ENCODE data around the gene PAX3. TPM values are rescaled to one million over a fixed set of nuclear protein-coding genes. Genes with fewer than 3 reads are reported as not detected.

Gene PAX3
- total RNA-seq, 2 donors from 2014 or later = not detected

DNA sequence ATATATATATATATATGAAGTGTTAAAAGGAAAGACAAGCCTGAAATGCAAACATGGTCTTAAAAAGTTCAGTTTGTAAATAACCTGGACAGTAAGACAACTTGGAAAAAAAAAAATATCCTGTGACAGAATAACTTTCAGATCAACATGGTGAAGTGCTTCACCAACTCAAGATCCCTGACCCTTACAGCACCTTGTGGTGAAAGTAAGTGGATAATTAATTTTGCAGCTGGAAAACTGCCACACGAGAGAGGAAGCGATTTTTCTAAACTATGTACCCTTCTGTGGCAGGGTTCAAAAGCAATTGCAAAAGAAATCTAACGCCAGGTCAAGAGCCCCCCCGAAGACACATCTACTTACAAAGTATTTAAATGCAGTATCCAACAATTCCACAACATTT is 95.8 kb downstream of the PAX3 start:
- H3K9ac ChIP-seq (ENCODE audit: extremely low read depth, low read length, poor library complexity, severe bottlenecking) = no peak overlapping the region
- TF ChIP-seq, protein P1, sequence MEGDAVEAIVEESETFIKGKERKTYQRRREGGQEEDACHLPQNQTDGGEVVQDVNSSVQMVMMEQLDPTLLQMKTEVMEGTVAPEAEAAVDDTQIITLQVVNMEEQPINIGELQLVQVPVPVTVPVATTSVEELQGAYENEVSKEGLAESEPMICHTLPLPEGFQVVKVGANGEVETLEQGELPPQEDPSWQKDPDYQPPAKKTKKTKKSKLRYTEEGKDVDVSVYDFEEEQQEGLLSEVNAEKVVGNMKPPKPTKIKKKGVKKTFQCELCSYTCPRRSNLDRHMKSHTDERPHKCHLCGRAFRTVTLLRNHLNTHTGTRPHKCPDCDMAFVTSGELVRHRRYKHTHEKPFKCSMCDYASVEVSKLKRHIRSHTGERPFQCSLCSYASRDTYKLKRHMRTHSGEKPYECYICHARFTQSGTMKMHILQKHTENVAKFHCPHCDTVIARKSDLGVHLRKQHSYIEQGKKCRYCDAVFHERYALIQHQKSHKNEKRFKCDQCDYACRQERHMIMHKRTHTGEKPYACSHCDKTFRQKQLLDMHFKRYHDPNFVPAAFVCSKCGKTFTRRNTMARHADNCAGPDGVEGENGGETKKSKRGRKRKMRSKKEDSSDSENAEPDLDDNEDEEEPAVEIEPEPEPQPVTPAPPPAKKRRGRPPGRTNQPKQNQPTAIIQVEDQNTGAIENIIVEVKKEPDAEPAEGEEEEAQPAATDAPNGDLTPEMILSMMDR (conservative IDR thresholded peaks at IDR 0.05) = no peak
- no peaks in the 10 kb centered on the region for H3K36me3 ChIP-seq (ENCODE audit: control insufficient read depth, insufficient read depth, low read length)
- no peak overlapping the region for H3K27ac ChIP-seq (ENCODE audit: low read depth, low read length)
- Mint-ChIP-seq H3K9me3 (no peaks in the 10 kb centered on the region), H3K27ac (no peak overlapping the region), H3K4me1 (no peaks in the 10 kb centered on the region), H3K4me3 (no peak overlapping the region), H3K36me3 (ENCODE audit: low read depth) (no peaks in the 10 kb centered on the region), H3K27me3 (ENCODE audit: insufficient read depth) (peaks cover 4% of the 10 kb centered on the region)
- no peak for DNase-seq
- H3K27me3 ChIP-seq (ENCODE audit: control insufficient read depth, insufficient read depth, low read length, poor library complexity, severe bottlenecking) = peaks cover 41% of the 10 kb centered on the region
- H3K9me3 ChIP-seq (ENCODE audit: control insufficient read depth, low read length) = no peaks in the 10 kb centered on the region
- H3K4me1 ChIP-seq (ENCODE audit: control insufficient read depth, insufficient read depth, low read length) = no peaks in the 10 kb centered on the region
- H3K4me3 ChIP-seq (ENCODE audit: low read length) = no peak overlapping the region
- 90 to 100% methylated on average over 1 to 4 of the region's 4 CpGs for WGBS, 2 experiments (ENCODE audit: insufficient coverage in 1 of 2, insufficient read length in 1 of 2)

GRCh38 chr2:222196159-222196558 is 102.6 kb downstream of the PAX3 start:
- DNase-seq = no peak
- H3K9me3 ChIP-seq (ENCODE audit: control insufficient read depth, low read length) = no peaks in the 10 kb centered on the region
- Mint-ChIP-seq H3K36me3 (ENCODE audit: low read depth) (no peaks in the 10 kb centered on the region), H3K4me1 (peaks cover 9% of the 10 kb centered on the region), H3K9me3 (no peaks in the 10 kb centered on the region), H3K4me3 (no peak overlapping the region), H3K27ac (no peak overlapping the region), H3K27me3 (ENCODE audit: insufficient read depth) (peaks cover 16% of the 10 kb centered on the region)
- WGBS, 2 experiments (ENCODE audit: insufficient coverage in 1 of 2, insufficient read length in 1 of 2) = 40 to 84% methylated on average over 2 to 7 of the region's 7 CpGs
- no peaks in the 10 kb centered on the region for H3K4me1 ChIP-seq (ENCODE audit: control insufficient read depth, insufficient read depth, low read length)
- no peaks in the 10 kb centered on the region for H3K36me3 ChIP-seq (ENCODE audit: control insufficient read depth, insufficient read depth, low read length)
- H3K27ac ChIP-seq (ENCODE audit: low read depth, low read length) = no peak overlapping the region
- H3K9ac ChIP-seq (ENCODE audit: extremely low read depth, low read length, poor library complexity, severe bottlenecking) = no peak overlapping the region
- H3K27me3 ChIP-seq (ENCODE audit: control insufficient read depth, insufficient read depth, low read length, poor library complexity, severe bottlenecking) = peaks cover 85% of the 10 kb centered on the region
- TF ChIP-seq, protein P1 (conservative IDR thresholded peaks at IDR 0.05) = no peak
- no peak overlapping the region for H3K4me3 ChIP-seq (ENCODE audit: low read length)

DNA sequence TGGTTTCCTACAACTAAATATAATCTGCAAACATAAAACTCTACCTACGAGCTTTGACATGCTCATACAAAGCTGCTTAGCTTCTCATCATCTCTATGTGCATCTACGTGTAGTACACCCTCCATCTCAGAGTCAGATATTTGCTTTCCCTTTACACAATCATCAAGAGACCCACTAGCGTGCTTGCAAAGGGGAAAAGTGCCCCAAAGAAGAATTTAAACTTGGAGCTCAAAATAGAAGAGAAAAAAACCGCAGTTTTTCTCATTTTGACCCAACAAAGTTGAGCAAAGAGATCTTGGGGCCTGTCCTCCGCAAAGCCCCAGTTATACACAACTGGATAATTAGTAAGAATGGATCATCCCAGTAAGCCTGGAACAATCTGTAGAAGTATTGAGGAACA is 104.1 kb downstream of the PAX3 start:
- Histone ChIP-seq H3K27ac (ENCODE audit: low read depth, low read length) (no peak overlapping the region), H3K4me3 (ENCODE audit: low read length) (no peak overlapping the region), H3K27me3 (ENCODE audit: control insufficient read depth, insufficient read depth, low read length, poor library complexity, severe bottlenecking) (peaks cover 85% of the 10 kb centered on the region), H3K9me3 (ENCODE audit: control insufficient read depth, low read length) (no peaks in the 10 kb centered on the region), H3K4me1 (ENCODE audit: control insufficient read depth, insufficient read depth, low read length) (no peaks in the 10 kb centered on the region), H3K9ac (ENCODE audit: extremely low read depth, low read length, poor library complexity, severe bottlenecking) (no peak overlapping the region), H3K36me3 (ENCODE audit: control insufficient read depth, insufficient read depth, low read length) (no peaks in the 10 kb centered on the region)
- Mint-ChIP-seq H3K27ac (no peak overlapping the region), H3K36me3 (ENCODE audit: low read depth) (no peaks in the 10 kb centered on the region), H3K27me3 (ENCODE audit: insufficient read depth) (peaks cover 26% of the 10 kb centered on the region), H3K4me3 (no peak overlapping the region), H3K4me1 (peaks cover 10% of the 10 kb centered on the region), H3K9me3 (no peaks in the 10 kb centered on the region)
- 74 to 100% methylated on average over 3 to 5 of the region's 5 CpGs for WGBS, 2 experiments (ENCODE audit: insufficient coverage in 1 of 2, insufficient read length in 1 of 2)
- no peak for DNase-seq
- TF ChIP-seq, protein P1 (conservative IDR thresholded peaks at IDR 0.05) = no peak

All from endodermal cell (in vitro differentiated cells).